ENCODE data around the gene JAK1. TPM values are rescaled to one million over a fixed set of nuclear protein-coding genes. Genes with fewer than 3 reads are reported as not detected.

JAK1 gene
- total and polyA plus RNA-seq, 7 donors, result 43.8 to 143 (median 99.6) TPM

DNA sequence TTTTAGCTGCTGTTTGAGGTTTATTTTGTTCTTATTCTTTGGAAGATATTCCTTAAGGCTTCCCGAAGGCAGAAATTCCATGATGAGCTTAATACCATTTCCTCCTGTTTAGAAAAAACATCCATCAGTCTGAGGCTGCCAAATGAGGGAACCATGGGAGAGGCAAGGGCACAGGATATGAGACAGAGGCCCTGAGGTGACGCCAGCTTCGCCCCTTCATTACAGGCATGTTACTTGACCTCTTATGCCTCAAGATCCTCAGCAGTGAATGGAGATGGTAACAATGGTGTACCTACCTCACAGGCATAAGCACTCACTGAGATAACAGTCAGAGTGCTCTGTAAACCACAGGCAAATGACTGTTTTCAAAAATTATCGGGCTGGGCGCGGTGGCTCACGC, 127.9 kb downstream of the JAK1 start:
- DNase-seq, result no peak
- no peak overlapping the region for H3K27ac ChIP-seq
- no peaks in the 10 kb centered on the region for H3K9me3 ChIP-seq
- TF ChIP-seq EP300 (IDR thresholded peaks at IDR 0.05) (no peak), POLR2AphosphoS5 (IDR thresholded peaks at IDR 0.05) (no peak), CTCF (IDR thresholded peaks at IDR 0.05) (no peak), POLR2A (IDR thresholded peaks at IDR 0.05) (no peak)
- no peak overlapping the region for H3K4me3 ChIP-seq
- WGBS, 2 donors, result 95 to 96% methylated on average over 7 of the region's 7 CpGs
- intact Hi-C loops (cut with DNase I), result no loop called here
- H3K4me1 ChIP-seq, result no peaks in the 10 kb centered on the region
- peaks cover 34 to 92% (median 59%) of the 10 kb centered on the region in 4 donors for H3K36me3 ChIP-seq
- no peaks in the 10 kb centered on the region for H3K27me3 ChIP-seq

- no peaks in the 10 kb centered on the region for H3K27me3 ChIP-seq
- H3K27ac ChIP-seq, result no peak overlapping the region
- TF ChIP-seq CTCF (IDR thresholded peaks at IDR 0.05), result no peak
- no peak for TF ChIP-seq POLR2AphosphoS5 (IDR thresholded peaks at IDR 0.05)
- no peak for TF ChIP-seq EP300 (IDR thresholded peaks at IDR 0.05)
- TF ChIP-seq POLR2A (IDR thresholded peaks at IDR 0.05), result no peak
- WGBS, 2 donors, result 93 to 96% methylated on average over 8 of the region's 8 CpGs
- intact Hi-C loops (cut with DNase I), result no loop called here
- H3K4me1 ChIP-seq, result no peaks in the 10 kb centered on the region
- H3K36me3 ChIP-seq, result peaks cover 34 to 98% (median 59%) of the 10 kb centered on the region in 4 donors
- DNase-seq, result no peak
- H3K9me3 ChIP-seq, result no peaks in the 10 kb centered on the region
- no peak overlapping the region for H3K4me3 ChIP-seq
Observed at GRCh38 chr1:64836802-64837201, 129.5 kb downstream of the JAK1 start.

- no peak for DNase-seq
- Histone ChIP-seq H3K27ac (no peak overlapping the region), H3K4me1 (no peaks in the 10 kb centered on the region), H3K4me3 (no peak overlapping the region), H3K27me3 (no peaks in the 10 kb centered on the region), H3K9me3 (no peaks in the 10 kb centered on the region), H3K36me3 (peaks cover 16 to 87% (median 43%) of the 10 kb centered on the region in 4 donors)
- TF ChIP-seq EP300 (IDR thresholded peaks at IDR 0.05) (no peak), CTCF (IDR thresholded peaks at IDR 0.05) (no peak), POLR2A (IDR thresholded peaks at IDR 0.05) (no peak), POLR2AphosphoS5 (IDR thresholded peaks at IDR 0.05) (no peak)
- intact Hi-C loops (cut with DNase I), result no loop called here
Observed at GRCh38 chr1:64834734-64835133, 131.6 kb downstream of the JAK1 start.

DNA sequence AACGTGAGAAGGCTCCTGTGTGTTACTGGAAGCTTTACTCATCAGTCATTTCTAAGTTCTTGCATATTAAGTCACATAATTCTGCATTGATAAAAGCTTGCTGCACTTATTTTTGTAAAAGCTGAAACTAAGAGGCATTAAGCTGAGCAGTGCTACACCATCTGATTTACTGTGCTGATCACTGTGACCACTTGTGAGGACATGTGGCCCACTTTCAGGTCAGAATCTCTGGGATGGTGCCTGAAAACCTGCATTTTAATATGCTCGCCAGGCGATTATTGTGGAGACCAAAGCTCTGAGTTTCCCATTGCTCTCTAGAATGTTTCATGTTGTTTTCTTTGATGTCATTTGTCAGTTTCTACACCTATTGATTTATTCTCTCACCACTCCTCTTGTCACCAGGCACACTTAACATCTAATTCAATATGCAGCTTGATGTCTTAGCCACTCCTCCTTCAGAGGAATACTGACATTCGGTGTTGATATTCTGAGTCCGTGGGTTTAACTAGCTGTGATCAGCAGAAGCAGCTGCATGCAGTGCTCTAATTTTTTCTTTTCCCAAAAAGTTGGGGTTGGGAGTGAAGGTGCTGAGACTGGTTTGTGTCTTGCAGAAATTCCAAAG, 136.2 kb downstream of the JAK1 start:
- no peak for DNase-seq
- Histone ChIP-seq H3K27ac (no peak overlapping the region), H3K9me3 (no peaks in the 10 kb centered on the region), H3K4me3 (no peak overlapping the region), H3K27me3 (no peaks in the 10 kb centered on the region), H3K4me1 (no peaks in the 10 kb centered on the region), H3K36me3 (peaks cover 0 to 43% (median 12%) of the 10 kb centered on the region in 4 donors)
- no peak for TF ChIP-seq POLR2AphosphoS5 (IDR thresholded peaks at IDR 0.05)
- TF ChIP-seq CTCF (IDR thresholded peaks at IDR 0.05), result no peak
- no peak for TF ChIP-seq POLR2A (IDR thresholded peaks at IDR 0.05)
- no peak for TF ChIP-seq EP300 (IDR thresholded peaks at IDR 0.05)
- intact Hi-C loops (cut with DNase I), result no loop called here
- WGBS, 2 donors, result 85 to 89% methylated on average over 5 of the region's 5 CpGs

All from sigmoid colon (tissue), 7 donors.